Gastroesophageal sphincter (tissue), 3 donors: ENCODE measurements around the gene ATP11A.

Experiments used
- CTCF ChIP-seq, 4 experiments: fragments of 200-600 bp in 2 of 4; fragments of 450-650 bp in 2 of 4; sonication (generic) in 1 of 4; IDR thresholded peaks; one replicate each; pipeline ENCODE4 v1.5.1; 2017 to 2019; ENCODE audit warnings: antibody characterized with exemption in 4 of 4, mild to moderate bottlenecking in 2 of 4, moderate library complexity in 2 of 4
- POLR2A ChIP-seq, 2 donors: fragments of 450-650 bp; IDR thresholded peaks; one replicate each; pipeline ENCODE4 v1.6.1; 2017; ENCODE audit warnings: antibody characterized with exemption in 2 of 2, mild to moderate bottlenecking in 2 of 2, moderate library complexity in 1 of 2

DNA sequence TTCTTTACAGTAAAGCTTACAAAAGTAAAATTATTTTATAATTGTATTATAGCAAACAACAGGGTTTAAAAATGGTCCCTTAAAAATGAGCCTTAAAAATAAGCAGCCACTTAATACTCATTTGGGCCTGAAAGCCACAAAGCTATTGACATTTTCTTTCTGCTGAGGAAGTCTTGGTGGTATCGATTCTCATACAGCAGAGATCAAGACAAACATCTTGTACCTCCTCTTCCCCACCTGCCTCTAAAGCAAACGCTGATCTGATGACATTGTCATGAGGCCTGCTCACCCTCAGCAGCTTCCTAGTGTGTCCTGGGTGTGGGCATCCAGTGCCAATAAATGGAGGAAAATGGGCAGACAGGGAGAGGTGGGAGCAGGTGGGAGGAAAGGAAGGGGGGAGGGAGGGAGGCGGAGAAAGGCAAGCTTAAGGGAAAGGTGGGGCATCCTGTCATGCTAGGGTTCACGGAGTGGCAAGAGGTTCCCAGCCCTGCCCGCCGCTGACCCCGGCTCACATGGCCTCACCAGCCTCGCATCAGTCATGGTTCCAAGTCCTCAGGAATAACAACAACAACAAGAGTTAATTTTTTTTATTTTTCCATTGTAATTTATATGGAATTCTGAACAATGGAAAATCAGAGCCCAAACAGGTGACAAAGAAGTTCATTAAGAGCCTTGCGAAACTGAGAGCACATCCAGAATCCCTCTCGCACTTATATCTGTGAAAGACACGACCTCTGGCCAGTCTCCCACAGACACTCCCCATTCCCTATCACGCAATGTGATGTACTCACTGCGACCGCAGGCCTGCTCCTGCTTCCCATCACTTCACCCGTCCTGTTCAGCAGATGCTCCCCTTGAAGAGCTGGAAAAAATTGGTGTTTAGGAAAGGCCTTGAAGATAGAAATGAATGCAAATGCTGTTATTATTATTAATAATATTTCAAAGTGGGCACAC, 15.1 kb upstream of the ATP11A start:
- TF ChIP-seq CTCF (IDR thresholded peaks at IDR 0.05) (no peak), POLR2A (IDR thresholded peaks at IDR 0.05) (no peak)
